ENCODE data around the gene CIDEC.
"Not testable (repeated sequence)": the region's sequence is repeated elsewhere in the genome, so short reads cannot be mapped to it uniquely, and the experiment has no call there.

CIDEC gene

DNA sequence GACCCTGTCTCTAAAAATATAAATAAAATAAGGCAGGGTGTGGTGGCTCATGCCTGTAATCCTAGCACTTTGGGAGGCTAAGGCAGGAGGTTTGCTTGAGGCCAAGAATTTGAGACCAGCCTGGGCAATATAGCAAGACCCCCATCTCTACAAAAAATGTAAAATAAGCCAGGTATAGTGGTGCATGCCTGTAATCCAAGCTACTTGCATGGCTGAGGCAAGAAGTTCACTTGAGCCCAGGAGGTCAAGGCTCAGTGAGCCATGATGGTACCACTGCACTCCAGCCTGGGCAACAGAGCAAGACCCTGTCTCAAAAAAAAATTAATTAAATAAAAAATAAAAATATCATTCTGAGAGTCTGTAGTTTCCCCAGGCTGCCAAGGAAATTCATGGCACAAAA, 6.3 kb upstream of the CIDEC start:
- Histone ChIP-seq H3K36me3 (ENCODE audit: insufficient read depth, low read depth, low read length) (no peaks in the 10 kb centered on the region), H3K9me3 (ENCODE audit: insufficient read depth, low read depth, low read length) (no peaks in the 10 kb centered on the region), H3K27me3 (ENCODE audit: insufficient read depth, low read length) (no peaks in the 10 kb centered on the region), H3K4me3 (ENCODE audit: low read length) (no peak overlapping the region), H3K9ac (ENCODE audit: low read depth, low read length) (no peak overlapping the region), H3K27ac (ENCODE audit: low read length) (no peak overlapping the region), H3K4me1 (ENCODE audit: insufficient read depth, low read length) (peaks cover 2% of the 10 kb centered on the region; the same call in 1 of the 2 replicates)

DNA sequence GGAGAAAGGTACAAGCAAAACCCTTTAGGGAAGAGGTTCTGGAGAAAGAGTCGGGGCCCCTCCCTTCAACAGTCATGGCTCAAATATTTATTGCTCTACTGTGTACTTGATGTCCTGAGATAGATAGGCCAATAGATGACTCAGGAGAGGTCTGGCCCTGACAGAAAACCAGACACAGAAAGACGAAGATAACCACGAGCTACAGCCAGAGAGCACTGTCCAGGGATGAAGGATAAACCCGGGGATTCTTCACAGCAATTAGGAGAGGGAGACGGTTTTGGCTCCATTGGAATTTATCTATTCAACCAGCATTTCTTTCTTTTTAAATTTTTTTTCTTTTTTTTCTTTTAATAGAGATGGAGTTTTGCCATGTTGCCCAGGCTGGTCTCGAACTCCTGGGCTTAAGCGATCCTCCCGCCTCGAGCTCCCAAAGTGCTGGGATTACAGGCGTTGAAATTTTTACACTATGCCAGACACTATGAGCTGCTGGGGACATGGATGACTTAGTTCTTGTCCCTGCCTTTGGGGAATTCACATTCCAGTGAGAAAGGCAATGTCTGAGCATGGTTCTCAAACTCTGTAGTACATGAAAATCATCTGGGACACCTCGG, 4.6 kb upstream of the CIDEC start:
- H3K9ac ChIP-seq (ENCODE audit: low read depth, low read length), result no peak overlapping the region
- no peak overlapping the region for H3K27ac ChIP-seq (ENCODE audit: low read length)
- H3K36me3 ChIP-seq (ENCODE audit: insufficient read depth, low read depth, low read length), result no peaks in the 10 kb centered on the region
- H3K27me3 ChIP-seq (ENCODE audit: insufficient read depth, low read length), result no peaks in the 10 kb centered on the region
- H3K4me3 ChIP-seq (ENCODE audit: low read length), result no peak overlapping the region
- H3K4me1 ChIP-seq (ENCODE audit: insufficient read depth, low read length), result peaks cover 2% of the 10 kb centered on the region; the same call in 1 of the 2 replicates
- no peaks in the 10 kb centered on the region for H3K9me3 ChIP-seq (ENCODE audit: insufficient read depth, low read depth, low read length)

DNA sequence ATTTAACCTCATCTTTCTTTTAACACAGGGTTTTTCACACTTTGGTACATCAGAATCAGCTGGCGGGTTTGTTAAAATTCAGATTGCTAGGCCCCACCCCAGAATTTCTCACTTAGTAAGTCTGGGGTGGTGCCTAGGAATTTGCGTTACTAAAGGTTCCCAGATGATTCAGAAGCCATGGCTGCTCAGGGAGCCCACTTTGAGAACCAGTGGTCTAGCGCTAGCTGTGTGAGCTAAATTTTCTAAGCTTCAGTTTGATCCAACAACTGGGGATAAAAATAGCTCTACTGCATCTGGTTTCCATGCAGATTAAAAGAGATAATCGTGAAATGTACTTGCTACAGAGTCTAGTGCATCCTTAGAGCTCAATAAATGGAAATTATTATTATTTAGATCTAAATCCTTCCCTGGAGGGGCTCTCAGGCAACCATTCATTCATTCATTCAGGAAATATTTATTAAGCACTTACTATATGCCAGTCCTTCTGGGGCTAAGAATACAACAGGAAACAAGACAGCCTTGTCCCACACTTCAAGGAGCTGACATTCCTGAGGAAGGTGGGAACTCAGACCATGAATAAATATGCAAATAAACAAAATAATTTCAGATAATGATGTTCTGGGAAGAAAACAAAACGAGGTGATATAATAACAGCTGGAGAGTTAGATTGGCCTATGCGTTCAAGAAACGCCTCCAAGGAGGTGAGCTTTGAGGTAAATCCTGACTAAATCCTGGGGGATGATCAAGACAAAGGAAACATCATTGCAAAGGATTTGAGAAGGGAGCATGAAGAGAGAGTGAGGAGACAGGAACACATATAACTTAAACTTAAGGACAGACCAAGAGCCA, 3.9 kb upstream of the CIDEC start:
- no peak overlapping the region for H3K4me3 ChIP-seq (ENCODE audit: low read length)
- no peaks in the 10 kb centered on the region for H3K9me3 ChIP-seq (ENCODE audit: insufficient read depth, low read depth, low read length)
- H3K4me1 ChIP-seq (ENCODE audit: insufficient read depth, low read length), result peaks cover 2% of the 10 kb centered on the region; the same call in 1 of the 2 replicates
- no peaks in the 10 kb centered on the region for H3K27me3 ChIP-seq (ENCODE audit: insufficient read depth, low read length)
- H3K27ac ChIP-seq (ENCODE audit: low read length), result no peak overlapping the region
- H3K9ac ChIP-seq (ENCODE audit: low read depth, low read length), result no peak overlapping the region
- no peaks in the 10 kb centered on the region for H3K36me3 ChIP-seq (ENCODE audit: insufficient read depth, low read depth, low read length)

- H3K36me3 ChIP-seq (ENCODE audit: insufficient read depth, low read depth, low read length), result no peaks in the 10 kb centered on the region
- no peaks in the 10 kb centered on the region for H3K9me3 ChIP-seq (ENCODE audit: insufficient read depth, low read depth, low read length)
- H3K9ac ChIP-seq (ENCODE audit: low read depth, low read length), result no peak overlapping the region
- H3K27ac ChIP-seq (ENCODE audit: low read length), result no peak overlapping the region
- no peak overlapping the region for H3K4me3 ChIP-seq (ENCODE audit: low read length)
- H3K4me1 ChIP-seq (ENCODE audit: insufficient read depth, low read length), result peaks cover 2% of the 10 kb centered on the region; the same call in 1 of the 2 replicates
- no peaks in the 10 kb centered on the region for H3K27me3 ChIP-seq (ENCODE audit: insufficient read depth, low read length)
Measured at GRCh38 chr3:9881441-9881840, 1.4 kb upstream of the CIDEC start.

DNA sequence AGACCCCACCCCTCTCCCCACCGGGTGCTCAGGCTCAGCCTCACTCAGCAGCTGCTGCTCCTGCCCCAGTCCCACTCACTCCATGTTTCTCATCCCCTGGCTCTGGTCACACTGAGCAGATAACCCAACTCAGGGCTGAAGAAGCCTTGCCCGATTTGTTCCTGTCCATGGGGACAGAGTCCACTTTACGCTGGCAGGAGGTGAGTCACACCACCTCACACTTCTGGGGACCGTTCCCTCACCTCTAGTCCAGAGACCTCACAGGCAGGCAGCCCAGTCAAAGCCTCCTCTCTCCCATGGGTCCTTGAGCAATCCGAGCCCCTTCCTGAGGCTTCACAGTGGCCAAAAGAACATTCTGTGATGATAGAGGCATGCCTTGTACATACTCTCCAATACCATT, 1.4 kb downstream of the CIDEC start:
- Histone ChIP-seq H3K27ac (ENCODE audit: low read length) (no peak overlapping the region), H3K9me3 (ENCODE audit: insufficient read depth, low read depth, low read length) (no peaks in the 10 kb centered on the region), H3K9ac (ENCODE audit: low read depth, low read length) (no peak overlapping the region), H3K27me3 (ENCODE audit: insufficient read depth, low read length) (no peaks in the 10 kb centered on the region), H3K4me3 (ENCODE audit: low read length) (no peak overlapping the region), H3K4me1 (ENCODE audit: insufficient read depth, low read length) (no peaks in the 10 kb centered on the region; the same call in 1 of the 2 replicates), H3K36me3 (ENCODE audit: insufficient read depth, low read depth, low read length) (no peaks in the 10 kb centered on the region)

DNA sequence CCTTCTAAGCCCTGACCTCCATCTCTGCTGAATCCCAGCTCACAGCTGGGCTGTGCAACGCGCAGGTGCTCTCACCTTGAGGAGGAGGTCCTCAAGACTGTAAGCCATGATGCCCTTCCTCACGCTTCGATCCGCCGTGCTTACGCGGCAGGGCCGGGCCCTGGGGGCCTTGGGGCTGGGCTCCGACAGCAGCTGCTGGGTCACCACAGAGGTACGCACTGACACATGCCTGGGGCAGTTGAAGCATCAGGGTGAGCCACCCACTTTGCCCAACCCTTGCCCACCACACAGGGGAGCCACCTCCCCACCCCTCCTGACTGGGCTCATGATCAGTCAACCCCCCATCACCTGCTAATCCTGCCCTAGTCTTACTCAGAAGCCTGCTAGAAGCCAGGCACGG, 3.1 kb downstream of the CIDEC start:
- Histone ChIP-seq H3K9ac (ENCODE audit: low read depth, low read length) (no peak overlapping the region), H3K36me3 (ENCODE audit: insufficient read depth, low read depth, low read length) (no peaks in the 10 kb centered on the region), H3K4me3 (ENCODE audit: low read length) (no peak overlapping the region), H3K27me3 (ENCODE audit: insufficient read depth, low read length) (no peaks in the 10 kb centered on the region), H3K4me1 (ENCODE audit: insufficient read depth, low read length) (no peaks in the 10 kb centered on the region), H3K27ac (ENCODE audit: low read length) (no peak overlapping the region), H3K9me3 (ENCODE audit: insufficient read depth, low read depth, low read length) (no peaks in the 10 kb centered on the region)

- not testable (repeated sequence) for H3K9ac ChIP-seq (ENCODE audit: low read depth, low read length); H3K27ac ChIP-seq (ENCODE audit: low read length); H3K9me3 ChIP-seq (ENCODE audit: insufficient read depth, low read depth, low read length); H3K27me3 ChIP-seq (ENCODE audit: insufficient read depth, low read length); H3K36me3 ChIP-seq (ENCODE audit: insufficient read depth, low read depth, low read length); H3K4me1 ChIP-seq (ENCODE audit: insufficient read depth, low read length); H3K4me3 ChIP-seq (ENCODE audit: low read length)
Measured at GRCh38 chr3:9876255-9876654, 3.8 kb downstream of the CIDEC start.

DNA sequence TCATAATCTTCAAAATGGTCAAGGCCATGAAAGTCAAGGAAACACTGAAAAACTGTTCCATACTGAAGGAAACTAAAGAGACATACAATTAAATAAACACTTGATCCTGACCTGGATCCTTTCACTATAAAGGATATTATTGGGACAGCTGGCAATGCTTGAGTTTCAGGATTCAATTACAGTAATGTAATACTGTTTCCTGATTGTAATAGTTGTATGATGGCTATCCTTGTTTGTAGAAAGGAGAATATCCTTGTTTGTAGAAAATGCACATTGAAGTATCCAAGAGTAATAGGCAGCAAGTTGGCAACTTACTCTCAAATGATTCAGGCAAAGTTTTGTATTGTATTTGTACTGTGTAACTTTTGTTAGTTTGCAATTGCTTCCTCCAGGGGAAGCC, 4.6 kb downstream of the CIDEC start:
- H3K9ac ChIP-seq (ENCODE audit: low read depth, low read length), result no peak overlapping the region
- no peak overlapping the region for H3K27ac ChIP-seq (ENCODE audit: low read length)
- no peaks in the 10 kb centered on the region for H3K27me3 ChIP-seq (ENCODE audit: insufficient read depth, low read length)
- H3K4me3 ChIP-seq (ENCODE audit: low read length), result no peak overlapping the region
- H3K4me1 ChIP-seq (ENCODE audit: insufficient read depth, low read length), result no peaks in the 10 kb centered on the region
- no peaks in the 10 kb centered on the region for H3K36me3 ChIP-seq (ENCODE audit: insufficient read depth, low read depth, low read length)
- no peaks in the 10 kb centered on the region for H3K9me3 ChIP-seq (ENCODE audit: insufficient read depth, low read depth, low read length)

- H3K4me3 ChIP-seq (ENCODE audit: low read length); H3K36me3 ChIP-seq (ENCODE audit: insufficient read depth, low read depth, low read length); H3K9me3 ChIP-seq (ENCODE audit: insufficient read depth, low read depth, low read length); H3K27me3 ChIP-seq (ENCODE audit: insufficient read depth, low read length); H3K4me1 ChIP-seq (ENCODE audit: insufficient read depth, low read length); H3K27ac ChIP-seq (ENCODE audit: low read length); H3K9ac ChIP-seq (ENCODE audit: low read depth, low read length): not testable (repeated sequence)
Measured at GRCh38 chr3:9872067-9872466, 8.0 kb downstream of the CIDEC start.

DNA sequence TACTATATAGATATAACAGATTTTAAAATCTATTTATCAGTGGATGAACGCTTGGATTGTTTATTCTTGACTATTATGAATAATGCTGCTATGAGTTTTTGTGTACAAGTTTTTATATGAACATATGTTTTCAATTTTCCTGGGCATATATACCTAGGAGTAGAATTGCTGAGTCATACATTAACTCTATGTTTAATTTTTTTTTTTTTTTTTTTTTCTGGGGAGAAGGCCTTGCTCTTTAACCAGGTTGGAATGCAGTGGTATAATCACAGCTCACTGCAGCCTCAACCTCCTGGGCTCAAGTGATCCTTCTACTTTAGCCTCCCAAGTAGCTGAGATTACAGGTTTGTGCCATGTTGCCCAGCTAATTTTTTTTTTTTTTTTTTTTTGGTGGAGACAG, 9.1 kb downstream of the CIDEC start:
- H3K4me1 ChIP-seq (ENCODE audit: insufficient read depth, low read length), result no peaks in the 10 kb centered on the region
- no peaks in the 10 kb centered on the region for H3K27me3 ChIP-seq (ENCODE audit: insufficient read depth, low read length)
- H3K4me3 ChIP-seq (ENCODE audit: low read length), result no peak overlapping the region
- H3K9ac ChIP-seq (ENCODE audit: low read depth, low read length), result no peak overlapping the region
- H3K27ac ChIP-seq (ENCODE audit: low read length), result no peak overlapping the region
- no peaks in the 10 kb centered on the region for H3K36me3 ChIP-seq (ENCODE audit: insufficient read depth, low read depth, low read length)
- H3K9me3 ChIP-seq (ENCODE audit: insufficient read depth, low read depth, low read length), result no peaks in the 10 kb centered on the region

DNA sequence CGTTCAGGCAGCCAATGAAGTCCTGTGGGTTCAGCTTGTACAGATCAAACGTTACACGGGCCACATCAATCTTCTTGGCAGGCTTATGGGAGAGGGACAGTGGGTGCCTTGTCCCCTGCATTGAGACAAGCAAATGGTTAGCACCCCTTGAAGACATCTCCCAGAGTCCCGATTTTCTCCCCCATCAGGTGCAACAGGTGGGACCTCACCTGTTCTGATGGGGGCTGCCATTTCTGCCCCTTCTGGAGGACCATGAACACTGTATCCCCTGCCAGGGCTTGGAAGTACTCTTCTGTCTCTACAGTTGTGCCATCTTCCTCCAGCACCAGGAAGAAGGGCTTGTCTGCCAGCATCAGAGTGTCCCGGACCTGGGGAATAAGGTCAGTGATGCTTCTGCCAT, 10.1 kb downstream of the CIDEC start:
- Histone ChIP-seq H3K4me3 (ENCODE audit: low read length) (no peak overlapping the region), H3K36me3 (ENCODE audit: insufficient read depth, low read depth, low read length) (no peaks in the 10 kb centered on the region), H3K4me1 (ENCODE audit: insufficient read depth, low read length) (no peaks in the 10 kb centered on the region), H3K27me3 (ENCODE audit: insufficient read depth, low read length) (no peaks in the 10 kb centered on the region), H3K9ac (ENCODE audit: low read depth, low read length) (no peak overlapping the region), H3K27ac (ENCODE audit: low read length) (no peak overlapping the region), H3K9me3 (ENCODE audit: insufficient read depth, low read depth, low read length) (no peaks in the 10 kb centered on the region)

GRCh38 chr3:9867106-9867505, 12.9 kb downstream of the CIDEC start:
- Histone ChIP-seq H3K4me3 (ENCODE audit: low read length) (no peak overlapping the region), H3K27ac (ENCODE audit: low read length) (no peak overlapping the region), H3K9ac (ENCODE audit: low read depth, low read length) (no peak overlapping the region), H3K36me3 (ENCODE audit: insufficient read depth, low read depth, low read length) (no peaks in the 10 kb centered on the region), H3K9me3 (ENCODE audit: insufficient read depth, low read depth, low read length) (no peaks in the 10 kb centered on the region), H3K4me1 (ENCODE audit: insufficient read depth, low read length) (no peaks in the 10 kb centered on the region), H3K27me3 (ENCODE audit: insufficient read depth, low read length) (peaks cover 11% of the 10 kb centered on the region)
